Measurements from ENCODE around the gene PPP1R27.

- no peak for TF ChIP-seq POLR2AphosphoS5 (IDR thresholded peaks at IDR 0.05; ENCODE audit: insufficient read depth in 1 of 2, low read depth in 1 of 2)
- TF ChIP-seq, protein P1, sequence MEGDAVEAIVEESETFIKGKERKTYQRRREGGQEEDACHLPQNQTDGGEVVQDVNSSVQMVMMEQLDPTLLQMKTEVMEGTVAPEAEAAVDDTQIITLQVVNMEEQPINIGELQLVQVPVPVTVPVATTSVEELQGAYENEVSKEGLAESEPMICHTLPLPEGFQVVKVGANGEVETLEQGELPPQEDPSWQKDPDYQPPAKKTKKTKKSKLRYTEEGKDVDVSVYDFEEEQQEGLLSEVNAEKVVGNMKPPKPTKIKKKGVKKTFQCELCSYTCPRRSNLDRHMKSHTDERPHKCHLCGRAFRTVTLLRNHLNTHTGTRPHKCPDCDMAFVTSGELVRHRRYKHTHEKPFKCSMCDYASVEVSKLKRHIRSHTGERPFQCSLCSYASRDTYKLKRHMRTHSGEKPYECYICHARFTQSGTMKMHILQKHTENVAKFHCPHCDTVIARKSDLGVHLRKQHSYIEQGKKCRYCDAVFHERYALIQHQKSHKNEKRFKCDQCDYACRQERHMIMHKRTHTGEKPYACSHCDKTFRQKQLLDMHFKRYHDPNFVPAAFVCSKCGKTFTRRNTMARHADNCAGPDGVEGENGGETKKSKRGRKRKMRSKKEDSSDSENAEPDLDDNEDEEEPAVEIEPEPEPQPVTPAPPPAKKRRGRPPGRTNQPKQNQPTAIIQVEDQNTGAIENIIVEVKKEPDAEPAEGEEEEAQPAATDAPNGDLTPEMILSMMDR (IDR thresholded peaks at IDR 0.05), result no peak
- TF ChIP-seq POLR2A (IDR thresholded peaks at IDR 0.05), result no peak
Measured at GRCh38 chr17:81841866-81842265, 7.0 kb upstream of the PPP1R27 start.

Data from vagina (tissue), 2 donors.